AG10803 (cell line): ENCODE results near the gene GSG1.

Experiments
- DNase-seq: peaks from one replicate; pipeline ENCODE4 v3.0.0; 2010; ENCODE audit warnings: low read depth
- H3K4me3 ChIP-seq: 2 replicates; pipeline ENCODE4 v1.5.1; 2011; ENCODE audit warnings: mild to moderate bottlenecking, low read length, control low read depth
- CTCF ChIP-seq: conservative IDR thresholded peaks from 2 replicates; pipeline ENCODE4 v1.5.1; 2011; ENCODE audit warnings: mild to moderate bottlenecking, low read length, control low read depth, inconsistent platforms

Gene GSG1

GRCh38 chr12:13146336-13146938, 43.0 kb upstream of the GSG1 start:
- TF ChIP-seq CTCF = no peak
- no peak for DNase-seq
- no peak overlapping the region for H3K4me3 ChIP-seq

GRCh38 chr12:13144266-13144828, 40.9 kb upstream of the GSG1 start:
- DNase-seq = no peak
- no peak for TF ChIP-seq CTCF
- H3K4me3 ChIP-seq = no peak overlapping the region

GRCh38 chr12:13142747-13143146, 39.3 kb upstream of the GSG1 start:
- DNase-seq = no peak
- TF ChIP-seq CTCF = no peak
- H3K4me3 ChIP-seq = no peak overlapping the region

- no peak overlapping the region for H3K4me3 ChIP-seq
- DNase-seq = no peak
- no peak for TF ChIP-seq CTCF
Measured at GRCh38 chr12:13141686-13142085, 38.2 kb upstream of the GSG1 start.

- peak; percentile 54 for TF ChIP-seq CTCF
- peak; percentile 90 for DNase-seq
Measured at GRCh38 chr12:13135371-13136178, 32.1 kb upstream of the GSG1 start.

GRCh38 chr12:13133886-13134285, 30.4 kb upstream of the GSG1 start:
- no peak overlapping the region for H3K4me3 ChIP-seq
- TF ChIP-seq CTCF = no peak
- no peak for DNase-seq

More at GRCh38 chr12:13135371-13136178, 32.1 kb upstream of the GSG1 start:
- H3K4me3 ChIP-seq = peak overlapping the region; percentile 33
